MM.1S (cell line): ENCODE data around the gene DGKI.

Experiments used
- DNase-seq: peaks from one replicate; pipeline ENCODE4 v3.0.0-alpha.2; 2015
- H2AFZ ChIP-seq: fragments of 300-600 bp; sonication (generic); 2 replicates; pipeline ENCODE4 v1.6.0; 2016; ENCODE audit warnings: antibody characterized with exemption, low read length
- H3F3A ChIP-seq: fragments of 300-600 bp; sonication (generic); 2 replicates; pipeline ENCODE4 v1.6.1; 2016; ENCODE audit warnings: mild to moderate bottlenecking, antibody characterized with exemption, low read length, moderate library complexity, mixed read lengths; ENCODE audit not compliant: insufficient read depth
- H3K27ac ChIP-seq: fragments of 300-600 bp; sonication (generic); 2 replicates; pipeline ENCODE4 v1.5.1; 2016; ENCODE audit warnings: mild to moderate bottlenecking, low read length
- H3K27me3 ChIP-seq: fragments of 300-600 bp; sonication (generic); replicated peaks from 2 replicates; pipeline ENCODE4 v1.6.0; 2016; ENCODE audit warnings: low read length; ENCODE audit not compliant: insufficient read depth
- H3K36me3 ChIP-seq: fragments of 300-600 bp; sonication (generic); replicated peaks from 2 replicates; pipeline ENCODE4 v1.6.1; 2016; ENCODE audit warnings: mild to moderate bottlenecking, low read length, mixed read lengths; ENCODE audit not compliant: insufficient read depth
- H3K4me1 ChIP-seq: fragments of 300-600 bp; sonication (generic); 2 replicates; pipeline ENCODE4 v1.6.1; 2016; ENCODE audit warnings: low read length, mixed read lengths
- H3K4me2 ChIP-seq: fragments of 300-600 bp; sonication (generic); 2 replicates; pipeline ENCODE4 v1.6.0; 2016; ENCODE audit warnings: low read depth, low read length
- H3K4me3 ChIP-seq: fragments of 300-600 bp; sonication (generic); 2 replicates; pipeline ENCODE4 v1.5.1; 2016; ENCODE audit warnings: low read length, mixed read lengths
- H3K79me2 ChIP-seq: fragments of 300-600 bp; sonication (generic); 2 replicates; pipeline ENCODE4 v1.6.1; 2016; ENCODE audit warnings: mixed run types, low read length, mixed read lengths
- H3K9ac ChIP-seq: fragments of 300-600 bp; sonication (generic); 2 replicates; pipeline ENCODE4 v1.6.1; 2016; ENCODE audit warnings: low read length, mixed read lengths
- H3K9me2 ChIP-seq: fragments of 300-600 bp; sonication (generic); replicated peaks from 2 replicates; pipeline ENCODE4 v1.6.1; 2016; ENCODE audit warnings: mild to moderate bottlenecking, low read length, mixed read lengths; ENCODE audit not compliant: insufficient read depth
- H3K9me3 ChIP-seq: fragments of 300-600 bp; sonication (generic); replicated peaks from 2 replicates; pipeline ENCODE4 v1.6.1; 2016; ENCODE audit warnings: mild to moderate bottlenecking, low read length, mixed read lengths; ENCODE audit not compliant: insufficient read depth
- H4K20me1 ChIP-seq: fragments of 300-600 bp; sonication (generic); 2 replicates; pipeline ENCODE4 v1.6.1; 2016; ENCODE audit warnings: mild to moderate bottlenecking, low read length, moderate library complexity, mixed read lengths; ENCODE audit not compliant: insufficient read depth
- EZH2 ChIP-seq: fragments of 300-600 bp; sonication (generic); optimal IDR thresholded peaks from 2 replicates; pipeline ENCODE3; 2017; ENCODE audit warnings: low read depth, mild to moderate bottlenecking, antibody characterized with exemption, low read length, mixed read lengths
- EZH2phosphoT487 ChIP-seq: fragments of 300-600 bp; sonication (generic); IDR thresholded peaks from 2 replicates; pipeline ENCODE4 v1.6.1; 2018; ENCODE audit warnings: antibody characterized with exemption, low read length
- TF ChIP-seq, protein P1 (sequence below): fragments of 300-600 bp; sonication (generic); IDR thresholded peaks from 2 replicates; pipeline ENCODE4 v1.5.1; 2016; ENCODE audit warnings: antibody characterized with exemption, low read length, mixed read lengths

DGKI gene

GRCh38 chr7:137801003-137801402, 45.8 kb downstream of the DGKI start:
- Histone ChIP-seq H3K9me3 (no peaks in the 10 kb centered on the region), H3K4me1 (no peaks in the 10 kb centered on the region), H3F3A (no peaks in the 10 kb centered on the region)

DNA sequence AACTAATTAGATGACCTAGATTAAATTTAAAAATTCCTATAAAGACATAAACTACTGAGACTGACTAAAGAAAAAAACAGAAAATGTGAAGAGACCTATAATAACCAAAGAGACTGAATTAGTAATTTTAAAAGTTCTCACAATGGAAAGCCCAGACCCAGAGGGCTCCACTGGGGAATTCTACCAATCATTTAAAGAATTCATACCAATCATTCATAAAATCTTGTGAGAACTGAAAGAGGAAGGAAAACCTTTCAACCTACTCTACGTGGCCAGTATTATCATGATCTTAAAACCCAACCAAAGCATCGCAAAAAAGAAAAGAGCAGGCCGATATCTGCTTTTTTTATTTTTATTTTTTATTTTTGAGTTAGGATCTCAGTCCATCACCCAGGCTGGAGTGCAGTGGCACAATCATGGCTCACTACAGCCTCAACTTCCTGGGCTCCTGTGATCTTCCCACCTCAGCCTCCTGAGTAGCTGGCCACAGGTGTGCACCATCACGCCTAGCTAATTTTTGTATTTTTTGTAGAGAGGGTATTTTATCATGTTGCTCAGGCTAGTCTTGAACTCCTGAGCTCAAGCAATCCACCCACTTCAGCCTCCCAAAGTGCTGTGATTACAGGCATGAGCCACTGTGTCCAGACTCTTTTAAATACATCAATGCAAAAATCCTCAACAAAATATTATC, 48.6 kb downstream of the DGKI start:
- no peaks in the 10 kb centered on the region for H3K79me2 ChIP-seq
- no peak overlapping the region for H3K4me3 ChIP-seq
- H3K4me1 ChIP-seq, result no peaks in the 10 kb centered on the region
- no peaks in the 10 kb centered on the region for H4K20me1 ChIP-seq
- no peaks in the 10 kb centered on the region for H3K36me3 ChIP-seq
- no peaks in the 10 kb centered on the region for H3K9me3 ChIP-seq
- H3K9ac ChIP-seq, result no peak overlapping the region
- H3K9me2 ChIP-seq, result no peaks in the 10 kb centered on the region
- H3F3A ChIP-seq, result no peaks in the 10 kb centered on the region
- H3K4me2 ChIP-seq, result no peak overlapping the region
- no peak for DNase-seq
- no peak for TF ChIP-seq EZH2phosphoT487
- TF ChIP-seq, protein P1, sequence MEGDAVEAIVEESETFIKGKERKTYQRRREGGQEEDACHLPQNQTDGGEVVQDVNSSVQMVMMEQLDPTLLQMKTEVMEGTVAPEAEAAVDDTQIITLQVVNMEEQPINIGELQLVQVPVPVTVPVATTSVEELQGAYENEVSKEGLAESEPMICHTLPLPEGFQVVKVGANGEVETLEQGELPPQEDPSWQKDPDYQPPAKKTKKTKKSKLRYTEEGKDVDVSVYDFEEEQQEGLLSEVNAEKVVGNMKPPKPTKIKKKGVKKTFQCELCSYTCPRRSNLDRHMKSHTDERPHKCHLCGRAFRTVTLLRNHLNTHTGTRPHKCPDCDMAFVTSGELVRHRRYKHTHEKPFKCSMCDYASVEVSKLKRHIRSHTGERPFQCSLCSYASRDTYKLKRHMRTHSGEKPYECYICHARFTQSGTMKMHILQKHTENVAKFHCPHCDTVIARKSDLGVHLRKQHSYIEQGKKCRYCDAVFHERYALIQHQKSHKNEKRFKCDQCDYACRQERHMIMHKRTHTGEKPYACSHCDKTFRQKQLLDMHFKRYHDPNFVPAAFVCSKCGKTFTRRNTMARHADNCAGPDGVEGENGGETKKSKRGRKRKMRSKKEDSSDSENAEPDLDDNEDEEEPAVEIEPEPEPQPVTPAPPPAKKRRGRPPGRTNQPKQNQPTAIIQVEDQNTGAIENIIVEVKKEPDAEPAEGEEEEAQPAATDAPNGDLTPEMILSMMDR, result no peak
- TF ChIP-seq EZH2, result no peak
- H2AFZ ChIP-seq, result no peak overlapping the region
- no peak overlapping the region for H3K27ac ChIP-seq
- H3K27me3 ChIP-seq, result no peaks in the 10 kb centered on the region

More at GRCh38 chr7:137801003-137801402, 45.8 kb downstream of the DGKI start:
- TF ChIP-seq EZH2 (no peak), EZH2phosphoT487 (no peak)
- TF ChIP-seq, protein P1, result no peak
- no peaks in the 10 kb centered on the region for H3K27me3 ChIP-seq
- H3K9me2 ChIP-seq, result no peaks in the 10 kb centered on the region
- H3K4me2 ChIP-seq, result no peak overlapping the region
- H3K27ac ChIP-seq, result no peak overlapping the region
- no peak overlapping the region for H3K4me3 ChIP-seq
- no peak for DNase-seq
- H3K9ac ChIP-seq, result no peak overlapping the region
- H3K79me2 ChIP-seq, result no peaks in the 10 kb centered on the region
- H4K20me1 ChIP-seq, result no peaks in the 10 kb centered on the region
- no peaks in the 10 kb centered on the region for H3K36me3 ChIP-seq
- H2AFZ ChIP-seq, result no peak overlapping the region

- H4K20me1 ChIP-seq, result no peaks in the 10 kb centered on the region
- no peaks in the 10 kb centered on the region for H3K79me2 ChIP-seq
- no peak overlapping the region for H3K4me2 ChIP-seq
- TF ChIP-seq, protein P1, result no peak
- no peak for TF ChIP-seq EZH2
- TF ChIP-seq EZH2phosphoT487, result no peak
- DNase-seq, result no peak
- no peaks in the 10 kb centered on the region for H3K9me3 ChIP-seq
- H3K9me2 ChIP-seq, result no peaks in the 10 kb centered on the region
- no peak overlapping the region for H3K9ac ChIP-seq
- H3K4me1 ChIP-seq, result no peaks in the 10 kb centered on the region
- no peak overlapping the region for H2AFZ ChIP-seq
- H3K27ac ChIP-seq, result no peak overlapping the region
- H3F3A ChIP-seq, result no peaks in the 10 kb centered on the region
- no peak overlapping the region for H3K4me3 ChIP-seq
- H3K27me3 ChIP-seq, result no peaks in the 10 kb centered on the region
- no peaks in the 10 kb centered on the region for H3K36me3 ChIP-seq
Observed at GRCh38 chr7:137795211-137795610, 51.6 kb downstream of the DGKI start.
